Measurements from ENCODE around the gene HOXD11.

GRCh38 chr2:176125772-176126054, 18.6 kb downstream of the HOXD11 start:
- no peak for TF ChIP-seq CTCF (IDR thresholded peaks at IDR 0.05 in 4 of 5, conservative IDR thresholded peaks at IDR 0.05 in 1 of 5)
- no peak for TF ChIP-seq POLR2A (IDR thresholded peaks at IDR 0.05)

Measured in gastrocnemius medialis (tissue), 4 donors.